HG02759 (cell line): ENCODE data around the gene OVCA2.

Source experiments
- ATAC-seq: cut with Tn5 transposase; IDR thresholded peaks from one replicate; pipeline ENCODE4 v1.9.1; 2021; ENCODE audit warnings: mild to moderate bottlenecking, moderate library complexity; ENCODE audit not compliant: unreplicated experiment

Gene OVCA2

GRCh38 chr17:2051933-2052559, 10.2 kb downstream of the OVCA2 start:
- ATAC-seq = no peak

DNA sequence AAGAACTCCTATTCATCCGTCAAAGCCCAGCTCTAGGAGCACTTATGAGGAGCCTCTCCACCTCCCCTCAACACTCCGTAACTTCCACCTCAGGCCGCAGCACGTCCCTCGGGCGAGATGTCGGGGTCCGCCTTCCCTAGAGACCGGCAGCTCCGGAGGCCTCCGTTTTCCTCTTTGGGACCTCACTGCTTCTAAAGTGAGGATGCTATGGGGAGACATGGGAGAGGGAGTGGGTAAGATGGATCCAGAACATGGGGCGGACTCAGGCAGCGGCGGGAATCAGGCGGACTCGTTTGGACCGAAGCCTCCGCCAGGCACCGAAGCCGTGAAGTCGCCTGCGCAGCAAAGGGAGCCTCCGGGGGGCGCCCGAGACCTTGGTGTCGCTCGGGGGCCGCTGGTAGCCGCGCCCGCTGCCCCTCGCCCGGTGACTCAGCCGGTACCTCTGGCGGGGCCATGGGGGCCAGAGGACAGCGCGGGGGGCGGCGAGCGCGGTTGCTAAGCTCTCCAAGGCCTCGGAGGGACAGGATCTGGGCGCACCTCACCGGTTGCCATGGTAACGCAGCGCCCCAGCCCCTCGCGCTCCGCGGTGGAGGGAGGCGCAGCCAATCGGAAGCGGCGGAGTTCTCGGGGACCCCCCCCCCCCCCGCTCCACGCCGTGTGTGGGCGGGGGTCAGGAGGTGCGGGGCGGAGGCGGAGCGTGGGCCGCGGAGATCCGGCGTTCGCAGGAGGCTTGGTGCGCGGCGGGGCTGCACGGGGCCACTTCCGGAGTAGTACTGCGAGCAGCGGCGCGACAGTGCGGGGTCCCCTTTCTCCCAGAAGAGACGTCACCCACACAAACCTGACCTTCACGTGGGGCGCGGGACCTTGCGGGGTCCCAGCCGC, 11.8 kb downstream of the OVCA2 start:
- no peak for ATAC-seq

DNA sequence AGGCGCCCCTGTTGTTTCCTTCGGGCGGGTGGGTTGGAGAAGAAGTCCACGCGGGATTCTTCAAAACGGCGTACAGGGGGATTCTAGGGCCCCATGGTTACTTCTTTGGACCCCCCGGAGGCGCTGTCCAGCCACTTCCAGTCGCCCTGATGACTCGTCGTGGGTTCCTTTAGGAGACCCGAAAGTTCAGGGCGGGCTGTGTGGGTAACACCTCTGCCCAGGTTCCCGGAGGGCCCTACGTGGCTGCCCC, 12.4 kb downstream of the OVCA2 start:
- no peak for ATAC-seq

DNA sequence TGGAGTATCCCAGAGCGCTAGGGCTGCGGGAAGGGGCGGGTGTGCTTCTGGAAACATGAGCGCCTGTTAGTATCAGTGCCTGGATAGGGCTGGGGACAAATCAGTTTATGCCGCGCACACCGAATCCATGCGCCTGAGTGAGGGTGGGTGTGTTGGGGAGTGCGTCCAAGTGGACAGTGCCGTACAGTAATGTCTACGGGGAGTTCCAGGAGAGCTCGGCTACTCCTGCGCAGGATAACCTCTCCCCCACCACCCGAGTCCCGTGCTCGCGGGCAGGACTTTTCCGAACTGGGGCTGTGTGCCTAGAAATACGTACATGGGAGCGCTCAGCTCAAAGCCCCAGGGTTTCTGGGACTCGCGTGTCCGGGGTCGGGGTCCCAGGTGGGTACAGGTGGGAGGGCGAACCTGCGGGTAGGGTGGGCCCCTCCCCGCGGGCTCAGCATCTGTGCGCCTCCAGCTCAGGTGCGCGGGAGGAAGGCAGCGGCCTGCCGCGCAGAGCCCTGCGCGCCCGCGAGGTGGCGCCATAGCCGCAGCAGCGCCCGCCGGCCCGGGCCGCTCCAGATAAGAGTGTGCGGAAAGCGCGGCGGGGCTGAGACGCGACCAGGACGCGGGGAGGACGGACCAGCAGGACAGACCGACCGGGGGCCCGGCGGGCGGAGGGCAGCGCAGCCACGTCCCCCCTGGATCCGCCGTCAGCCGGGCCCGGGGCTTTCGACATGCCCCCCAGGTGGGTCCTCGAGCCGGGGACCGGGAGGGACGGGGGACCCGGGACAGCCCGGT, 12.9 kb downstream of the OVCA2 start, which contains the start of gene HIC1:
TSS of gene HIC1 (plus strand) at position 592 of the 780 bp plus-strand sequence. CDS start 1,588 bp downstream, outside the sequence.
- peak; percentile 39 for ATAC-seq

GRCh38 chr17:2055292-2056205, 13.7 kb downstream of the OVCA2 start:
- peak; percentile 3 for ATAC-seq

DNA sequence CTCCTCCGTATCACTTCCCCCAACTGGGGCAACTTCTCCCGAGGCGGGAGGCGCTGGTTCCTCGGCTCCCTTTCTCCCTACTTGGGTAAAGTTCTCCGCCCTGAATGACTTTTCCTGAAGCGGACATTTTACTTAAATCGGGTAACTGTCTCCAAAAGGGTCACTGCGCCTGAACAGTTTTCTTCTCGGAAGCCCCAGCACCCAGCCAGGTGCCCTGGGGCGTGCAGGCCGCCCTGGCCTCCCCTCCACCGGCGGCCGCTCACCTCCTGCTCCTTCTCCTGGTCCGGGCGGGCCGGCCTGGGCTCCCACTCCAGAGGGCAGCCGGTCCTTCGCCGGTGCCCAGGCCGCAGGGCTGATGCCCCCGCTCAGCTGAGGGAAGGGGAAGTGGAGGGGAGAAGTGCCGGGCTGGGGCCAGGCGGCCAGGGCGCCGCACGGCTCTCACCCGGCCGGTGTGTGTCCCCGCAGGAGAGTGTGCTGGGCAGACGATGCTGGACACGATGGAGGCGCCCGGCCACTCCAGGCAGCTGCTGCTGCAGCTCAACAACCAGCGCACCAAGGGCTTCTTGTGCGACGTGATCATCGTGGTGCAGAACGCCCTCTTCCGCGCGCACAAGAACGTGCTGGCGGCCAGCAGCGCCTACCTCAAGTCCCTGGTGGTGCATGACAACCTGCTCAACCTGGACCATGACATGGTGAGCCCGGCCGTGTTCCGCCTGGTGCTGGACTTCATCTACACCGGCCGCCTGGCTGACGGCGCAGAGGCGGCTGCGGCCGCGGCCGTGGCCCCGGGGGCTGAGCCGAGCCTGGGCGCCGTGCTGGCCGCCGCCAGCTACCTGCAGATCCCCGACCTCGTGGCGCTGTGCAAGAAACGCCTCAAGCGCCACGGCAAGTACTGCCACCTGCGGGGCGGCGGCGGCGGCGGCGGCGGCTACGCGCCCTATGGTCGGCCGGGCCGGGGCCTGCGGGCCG, 14.7 kb downstream of the OVCA2 start:
- no peak for ATAC-seq

GRCh38 chr17:2057175-2057759, 15.4 kb downstream of the OVCA2 start:
- no peak for ATAC-seq

GRCh38 chr17:2057760-2058585, 16.2 kb downstream of the OVCA2 start:
- ATAC-seq = no peak

DNA sequence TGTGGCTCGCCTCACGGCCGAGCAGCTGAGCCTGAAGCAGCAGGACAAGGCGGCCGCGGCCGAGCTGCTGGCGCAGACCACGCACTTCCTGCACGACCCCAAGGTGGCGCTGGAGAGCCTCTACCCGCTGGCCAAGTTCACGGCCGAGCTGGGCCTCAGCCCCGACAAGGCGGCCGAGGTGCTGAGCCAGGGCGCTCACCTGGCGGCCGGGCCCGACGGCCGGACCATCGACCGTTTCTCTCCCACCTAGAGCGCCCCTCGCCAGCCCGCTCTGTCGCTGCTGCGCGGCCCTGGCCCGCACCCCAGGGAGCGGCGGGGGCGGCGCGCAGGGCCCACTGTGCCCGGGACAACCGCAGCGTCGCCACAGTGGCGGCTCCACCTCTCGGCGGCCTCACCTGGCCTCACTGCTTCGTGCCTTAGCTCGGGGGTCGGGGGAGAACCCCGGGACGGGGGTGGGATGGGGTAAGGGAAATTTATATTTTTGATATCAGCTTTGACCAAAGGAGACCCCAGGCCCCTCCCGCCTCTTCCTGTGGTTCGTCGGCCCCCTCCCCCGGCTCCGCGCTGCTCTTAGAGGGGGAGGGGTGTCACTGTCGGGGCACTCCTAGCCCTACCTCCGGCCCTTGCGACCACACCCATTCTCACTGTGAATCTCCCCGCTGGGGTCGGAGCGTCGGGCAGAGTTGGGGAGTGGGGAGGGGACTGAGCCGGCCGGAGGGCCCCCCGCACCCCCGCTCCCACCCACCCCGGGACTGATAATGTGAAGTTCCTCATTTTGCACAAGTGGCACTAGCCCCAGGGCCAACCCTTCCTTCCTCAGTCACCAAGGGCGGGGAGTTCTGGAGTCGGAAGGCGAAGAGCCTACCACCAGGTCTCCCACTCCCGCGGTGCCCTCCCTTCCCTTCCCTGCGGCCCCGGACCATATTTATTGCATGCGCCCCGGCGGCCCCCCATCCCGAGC, 17.0 kb downstream of the OVCA2 start:
- no peak for ATAC-seq

GRCh38 chr17:2059547-2060384, 17.9 kb downstream of the OVCA2 start:
- no peak for ATAC-seq

DNA sequence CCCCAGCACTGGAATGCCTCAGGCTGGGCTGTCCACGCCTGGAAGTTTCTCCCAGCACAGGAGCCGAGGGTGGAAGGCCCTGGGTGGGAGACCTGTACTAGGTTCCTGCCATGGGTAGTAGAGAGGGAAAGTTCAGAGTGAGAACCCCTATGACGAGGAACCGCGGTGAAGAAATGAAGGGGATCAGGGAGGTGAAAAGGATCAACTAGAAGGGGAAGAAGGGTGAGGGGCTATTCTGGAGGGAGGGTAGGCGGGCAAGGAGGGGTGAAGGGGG, 18.5 kb downstream of the OVCA2 start:
- no peak for ATAC-seq

- ATAC-seq = no peak
Measured at GRCh38 chr17:2060681-2061440, 19.0 kb downstream of the OVCA2 start.

DNA sequence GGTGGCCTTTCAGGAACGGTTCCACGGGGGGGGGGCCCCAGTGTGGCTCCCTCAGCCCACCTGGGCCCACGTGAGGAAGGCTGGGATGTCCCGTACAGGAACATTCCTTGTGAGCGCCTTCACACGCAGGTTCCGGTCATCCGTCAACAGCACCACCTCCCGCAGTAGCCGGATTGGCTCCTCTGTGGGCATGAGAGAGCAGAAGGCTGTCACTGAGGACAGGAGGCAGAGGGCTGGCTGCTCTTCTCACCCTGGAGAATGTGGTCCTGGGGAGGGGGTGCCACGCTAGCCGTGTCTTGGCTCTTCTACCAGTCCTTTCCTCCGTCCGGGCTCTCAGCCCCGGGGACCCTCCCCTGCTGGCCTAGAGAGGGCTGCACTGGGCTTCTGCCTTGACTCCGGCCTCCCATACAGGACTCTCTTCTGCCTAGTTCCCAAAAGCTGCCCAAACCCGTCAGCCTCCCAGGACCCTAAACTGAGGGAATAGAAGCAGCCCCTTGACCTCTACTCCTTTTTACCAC, 19.7 kb downstream of the OVCA2 start:
- no peak for ATAC-seq

DNA sequence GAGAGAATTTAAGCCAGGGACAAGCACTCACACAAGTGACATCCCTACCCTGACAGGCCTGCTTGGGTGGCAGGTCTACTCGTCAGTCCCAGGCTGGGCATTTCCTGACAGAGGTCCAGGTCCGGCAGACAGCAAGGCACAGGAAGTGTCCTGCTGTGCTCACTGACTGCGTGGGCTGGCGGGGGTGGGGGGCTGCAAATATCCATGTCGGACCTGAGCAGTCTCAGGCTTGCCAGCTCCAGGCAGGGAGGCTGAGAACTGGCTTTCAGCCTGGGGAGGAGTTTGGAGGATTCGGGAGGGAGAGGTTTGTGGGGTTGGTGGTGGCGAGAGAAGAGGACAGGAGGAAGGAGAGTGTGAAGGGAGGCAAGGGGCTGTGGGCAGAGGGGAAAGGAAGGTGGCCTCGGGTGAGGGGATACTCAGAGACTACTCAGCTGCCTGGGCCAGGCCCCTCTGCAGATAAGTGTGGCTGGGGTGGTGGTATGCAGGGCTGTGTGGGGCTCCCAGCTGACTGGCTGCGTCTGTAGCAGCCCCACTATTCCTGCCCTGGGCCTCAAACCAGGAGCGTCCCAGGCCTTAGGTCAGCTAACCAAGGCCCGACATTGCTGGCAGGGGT, 20.9 kb downstream of the OVCA2 start:
- ATAC-seq = no peak
